Measurements from ENCODE around the gene GRIN2C.
"Not testable (repeated sequence)": the region's sequence is repeated elsewhere in the genome, so short reads cannot be mapped to it uniquely, and the experiment has no call there.

The GRIN2C gene

DNA sequence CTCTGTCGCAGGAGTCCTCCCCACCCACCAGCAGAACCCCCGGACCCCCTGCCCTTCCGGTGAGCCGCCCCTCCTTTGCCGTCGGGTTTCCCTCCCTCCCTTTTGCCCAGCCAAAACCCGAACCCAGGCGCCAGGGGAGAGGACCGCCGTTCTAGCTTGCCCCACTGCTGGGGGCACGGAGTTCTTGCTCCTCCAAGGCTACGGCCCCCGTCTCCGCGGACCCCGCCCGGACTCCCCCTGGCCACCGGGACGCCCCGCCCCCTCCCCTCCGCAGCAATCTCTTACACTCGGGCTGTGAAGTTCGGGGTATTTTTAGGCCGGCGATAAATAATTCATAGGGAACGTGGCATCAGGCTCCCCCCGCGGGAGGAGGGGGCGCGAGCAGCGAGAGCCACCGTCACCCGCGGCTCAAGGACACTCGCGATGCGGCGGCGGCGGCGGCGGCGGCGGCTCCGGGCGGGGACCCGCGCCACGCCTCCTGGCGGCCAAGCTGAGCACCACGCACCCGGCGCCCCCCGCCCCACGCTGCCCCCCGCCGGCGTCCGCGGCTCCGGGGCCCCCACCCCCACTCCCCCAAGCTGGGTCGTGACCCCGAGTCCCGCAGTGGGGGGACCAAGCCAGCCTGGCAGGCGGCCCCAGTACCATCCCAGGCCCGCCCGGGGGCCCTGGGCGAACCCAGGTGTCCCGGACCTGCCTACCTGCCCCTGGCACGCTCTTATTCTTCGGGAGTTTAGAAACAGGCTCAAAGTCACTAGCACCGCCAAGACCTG lies at the start of gene GRIN2C:
TSS of gene GRIN2C (minus strand) at position 427 of the 770 bp plus-strand sequence. CDS start 4,793 bp downstream, outside the sequence.
- no peak for DNase-seq (ENCODE audit: low read depth)

GRCh38 chr17:74909097-74909496 lies 49.4 kb upstream of the GRIN2C start:
- DNase-seq (ENCODE audit: low read depth), result not testable (repeated sequence)

GRCh38 chr17:74907012-74907411 lies 47.3 kb upstream of the GRIN2C start:
- no peak for DNase-seq (ENCODE audit: low read depth)

- not testable (repeated sequence) for DNase-seq (ENCODE audit: low read depth)
These were observed 46.6 kb upstream of the GRIN2C start for GRCh38 chr17:74906214-74906793.

DNA sequence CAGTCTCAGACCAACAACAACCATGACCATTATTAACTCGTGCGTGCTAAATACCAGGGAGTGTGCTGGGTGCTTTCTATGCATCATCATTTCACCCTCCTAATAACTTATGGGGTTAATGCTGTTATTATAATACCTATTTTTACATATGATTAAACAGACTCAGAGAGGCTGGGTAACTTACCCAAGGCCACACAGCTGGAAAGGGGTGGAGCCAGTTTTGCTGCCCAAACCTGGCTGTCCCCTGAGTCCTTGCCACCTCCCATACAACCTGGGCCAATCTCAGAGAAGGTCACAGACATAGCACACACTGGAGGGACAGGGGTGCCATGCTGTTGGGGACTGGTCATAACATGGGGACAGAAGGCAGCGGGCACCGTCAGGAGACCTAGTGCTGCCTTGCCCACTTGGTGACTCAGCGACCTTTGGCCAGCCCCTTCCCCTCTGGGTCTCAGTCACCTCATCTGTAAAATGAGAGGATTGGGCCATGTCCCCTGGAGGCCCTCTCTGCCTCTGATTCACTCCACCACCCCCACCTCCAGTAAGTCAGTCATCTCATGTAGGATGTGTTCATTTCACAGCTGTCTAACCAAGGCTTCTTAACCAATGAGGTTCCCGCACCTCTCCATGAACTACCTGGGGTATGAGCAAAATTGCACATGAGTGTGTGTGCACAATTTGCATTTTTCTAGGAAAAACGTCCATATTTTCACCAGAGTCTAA lies 45.2 kb upstream of the GRIN2C start:
- DNase-seq (ENCODE audit: low read depth), result no peak

- DNase-seq (ENCODE audit: low read depth), result no peak
These were observed 44.0 kb upstream of the GRIN2C start for GRCh38 chr17:74903671-74904070.

GRCh38 chr17:74903034-74903433 lies 43.3 kb upstream of the GRIN2C start:
- no peak for DNase-seq (ENCODE audit: low read depth)

GRCh38 chr17:74901353-74902135 lies 41.9 kb upstream of the GRIN2C start:
- no peak for DNase-seq (ENCODE audit: low read depth)

DNA sequence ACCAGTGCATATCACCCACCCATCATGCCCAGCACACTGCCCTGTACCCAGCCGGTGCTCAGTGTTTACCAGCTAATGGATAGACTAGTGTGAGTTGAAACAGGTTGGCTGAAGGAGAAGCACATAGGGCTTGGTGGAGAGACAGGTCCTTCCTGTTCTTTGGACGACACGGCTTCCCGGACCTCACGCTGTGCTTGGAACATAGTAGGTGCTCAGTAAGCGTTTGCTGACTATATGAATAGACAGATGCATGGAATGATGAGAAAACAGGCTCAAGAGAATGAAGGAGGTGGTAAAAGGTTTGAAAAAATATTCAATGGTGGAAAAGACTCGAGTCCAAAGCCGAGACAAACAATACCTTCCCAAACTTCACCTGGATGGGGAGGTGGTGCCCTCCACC lies 40.5 kb upstream of the GRIN2C start:
- DNase-seq (ENCODE audit: low read depth), result no peak

DNA sequence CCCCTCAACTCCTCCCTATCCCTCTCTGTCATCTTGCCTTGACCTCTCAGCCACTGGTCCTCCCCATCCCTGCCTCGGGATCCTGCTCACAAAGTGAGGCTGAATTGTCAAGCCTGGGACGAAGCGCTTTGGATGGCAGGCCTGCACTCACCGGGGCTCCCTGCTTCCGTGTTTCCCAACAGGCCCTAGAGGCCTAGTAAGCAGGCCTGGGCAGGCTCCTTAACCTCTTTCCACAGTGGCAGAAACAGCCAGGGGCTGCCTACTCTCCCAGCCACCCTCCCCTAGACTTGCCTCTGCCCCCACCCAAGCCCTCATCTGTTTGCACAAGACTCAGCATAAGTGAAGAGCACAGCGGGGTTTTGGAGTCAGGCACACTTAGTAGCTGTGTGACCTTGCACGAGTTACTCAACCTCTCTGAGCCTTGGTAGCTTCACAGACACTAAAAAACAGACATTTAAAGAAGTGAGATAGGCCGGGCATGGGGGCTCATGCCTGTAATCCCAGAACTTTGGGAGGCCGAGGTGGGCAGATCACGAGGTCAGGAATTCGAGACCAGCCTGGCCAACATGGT lies 38.8 kb upstream of the GRIN2C start:
- no peak for DNase-seq (ENCODE audit: low read depth)

- no peak for DNase-seq (ENCODE audit: low read depth)
These were observed 34.4 kb upstream of the GRIN2C start for GRCh38 chr17:74893936-74894671.

DNA sequence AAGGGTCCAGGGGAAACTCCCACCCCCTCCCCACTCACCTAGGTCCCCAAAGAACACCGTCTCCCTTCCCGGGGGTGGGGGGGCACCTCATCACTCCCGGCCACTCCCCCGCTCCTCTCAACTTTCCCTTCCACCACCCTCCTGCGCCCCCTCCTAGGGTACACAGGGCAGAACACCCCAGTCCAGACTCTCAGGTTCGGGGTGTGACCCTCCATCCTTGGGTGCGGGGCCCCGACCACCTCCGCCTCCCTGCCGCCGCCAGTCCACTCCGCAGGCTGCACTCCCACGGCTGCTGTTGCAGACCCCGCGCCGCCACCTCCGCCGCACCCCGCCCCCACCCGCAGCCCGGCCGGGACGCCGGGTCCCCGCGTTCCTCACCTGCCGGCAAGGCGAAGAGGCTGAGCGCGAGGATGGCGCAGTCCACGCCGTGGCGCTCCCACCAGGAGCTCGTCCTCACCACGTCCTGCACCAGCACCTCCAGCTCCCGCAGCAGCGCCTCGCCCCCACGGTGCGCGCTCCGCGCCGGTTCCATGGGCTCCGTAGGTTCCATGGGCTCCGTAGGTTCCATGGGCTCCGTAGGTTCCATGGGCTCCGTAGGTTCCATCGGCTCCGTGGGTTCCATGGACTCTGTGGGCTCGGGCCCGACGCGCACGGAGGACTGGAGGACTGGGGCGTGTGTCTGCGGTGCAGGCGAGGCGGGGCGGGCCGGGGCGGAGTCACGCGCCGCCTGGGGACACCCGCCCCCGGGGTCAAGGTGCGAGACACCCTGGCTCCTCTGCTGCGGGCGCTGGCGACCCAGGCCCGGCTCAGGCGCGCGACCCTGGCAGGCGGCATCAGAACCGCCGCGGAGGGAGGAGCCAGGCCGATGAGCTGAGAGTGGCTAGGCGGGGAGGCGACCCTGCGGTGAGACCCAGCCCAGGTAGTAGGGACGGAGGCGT lies 33.6 kb upstream of the GRIN2C start, which contains the start of gene FADS6:
TSS of gene FADS6 (minus strand) at position 660 of the 938 bp plus-strand sequence. CDS start at position 622, 38 bp downstream.
- DNase-seq (ENCODE audit: low read depth), result no peak

- no peak for DNase-seq (ENCODE audit: low read depth)
These were observed 32.5 kb upstream of the GRIN2C start for GRCh38 chr17:74892013-74892841.

- no peak for DNase-seq (ENCODE audit: low read depth)
These were observed 30.9 kb upstream of the GRIN2C start for GRCh38 chr17:74890554-74890953.

DNA sequence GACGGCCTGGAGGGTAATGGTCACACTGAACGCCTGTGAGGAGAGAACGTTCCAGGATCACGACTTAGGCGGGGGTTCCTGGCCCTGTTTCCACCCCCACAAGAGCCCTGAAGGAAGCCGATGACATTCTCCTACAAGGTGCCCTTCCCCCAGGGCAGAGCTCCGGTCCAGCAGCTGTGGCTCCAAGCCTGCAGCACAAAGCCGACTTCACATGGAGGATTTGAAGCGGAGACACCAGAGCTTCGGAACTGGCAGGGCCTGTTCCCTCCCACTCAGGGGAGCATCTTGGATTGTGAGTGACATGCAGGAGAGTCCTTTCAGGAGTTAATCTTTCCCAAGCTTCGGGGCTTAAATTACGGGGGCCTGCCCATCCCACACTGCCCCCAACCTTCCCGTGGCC lies 28.8 kb upstream of the GRIN2C start:
- no peak for DNase-seq (ENCODE audit: low read depth)

DNA sequence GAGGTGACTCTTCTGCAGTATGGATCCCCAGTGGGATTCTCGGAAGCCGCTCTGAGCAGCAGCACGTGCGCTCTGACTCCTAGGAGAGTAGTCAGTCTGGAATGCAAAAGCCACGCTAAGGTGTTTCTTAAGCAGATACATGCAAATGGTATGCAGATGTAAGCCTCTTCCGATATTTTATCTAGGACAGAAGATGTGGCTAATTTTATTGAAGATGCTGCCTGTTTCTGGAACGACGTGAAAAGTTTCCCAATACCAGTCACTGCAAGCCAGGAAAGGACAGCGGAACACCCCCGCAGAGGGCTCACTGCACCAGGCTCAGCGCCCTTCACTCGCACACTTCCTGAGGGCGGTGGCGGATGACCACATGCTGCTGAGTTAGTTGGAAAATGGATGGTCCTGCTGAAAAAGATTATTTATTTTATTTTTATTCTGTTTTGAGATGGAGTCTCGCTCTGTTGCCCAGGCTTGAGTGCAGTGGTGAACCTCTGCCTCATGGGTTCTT lies 23.6 kb upstream of the GRIN2C start:
- no peak for DNase-seq (ENCODE audit: low read depth)

GRCh38 chr17:74882517-74883240 lies 23.0 kb upstream of the GRIN2C start:
- no peak for DNase-seq (ENCODE audit: low read depth)

GRCh38 chr17:74881073-74881472 lies 21.4 kb upstream of the GRIN2C start:
- no peak for DNase-seq (ENCODE audit: low read depth)
